GM23338 (cell line): ENCODE results near the gene PPM1J.

Experiments
- CREB1 ChIP-seq: fragments of 250-450 bp; sonication (Bioruptor Pico); IDR thresholded peaks from 2 replicates; pipeline ENCODE4 v1.5.0; 2020; ENCODE audit warnings: low read depth, mild to moderate bottlenecking, moderate library complexity
- CTCF ChIP-seq, 2 experiments: fragments of 200-600 bp in 1 of 2; sonication (generic) in 1 of 2; conservative IDR thresholded peaks; 2 replicates each; pipeline versions ENCODE4 v1.5.1 to v1.6.1; 2016 to 2017; ENCODE audit warnings: antibody characterized with exemption in 2 of 2, low read depth in 2 of 2, mild to moderate bottlenecking in 2 of 2, moderate library complexity in 1 of 2
- EZH2 ChIP-seq: fragments of 200-600 bp; sonication (generic); IDR thresholded peaks from one replicate; pipeline ENCODE4 v1.8.0; 2017; ENCODE audit warnings: antibody characterized with exemption, mild to moderate bottlenecking, low read depth; ENCODE audit not compliant: unreplicated experiment
- EZH2phosphoT487 ChIP-seq: fragments of 200-600 bp; sonication (generic); IDR thresholded peaks from one replicate; pipeline ENCODE4 v1.8.1; 2018; ENCODE audit warnings: antibody characterized with exemption; ENCODE audit not compliant: unreplicated experiment
- JUNB ChIP-seq: IDR thresholded peaks from one replicate; pipeline ENCODE4 v1.6.1; 2016; ENCODE audit warnings: antibody characterized with exemption; ENCODE audit not compliant: unreplicated experiment
- POLR2AphosphoS5 ChIP-seq: IDR thresholded peaks from 2 replicates; pipeline ENCODE4 v1.6.1; 2016; ENCODE audit warnings: antibody characterized with exemption, low read depth

GRCh38 chr1:112708489-112708888 lies 6.6 kb downstream of the PPM1J start:
- TF ChIP-seq JUNB (no peak), CTCF (conservative IDR thresholded peaks at IDR 0.05; ENCODE audit: low read depth in 2 of 2) (no peak), POLR2AphosphoS5 (no peak), EZH2phosphoT487 (no peak), EZH2 (no peak), CREB1 (no peak)
